Stimulated activated effector memory CD8-positive, alpha-beta T cell treated with anti-CD3 and anti-CD28 coated beads, Interleukin-12 subunit alpha, Interleukin-12 subunit beta, amount 100 ng/mL, for 72 hours (primary cell): ENCODE data around the gene TPTE2.
A peak's percentile ranks its signal among the peaks of the same experiment; 100 is the strongest.
"Not testable (repeated sequence)": the region's sequence is repeated elsewhere in the genome, so short reads cannot be mapped to it uniquely, and the experiment has no call there.

Experiments
- ATAC-seq: fragments of 150-1000 bp; cut with Tn5 transposase; 2 replicates; pipeline ENCODE4 v1.10.0; 2021
- DNase-seq, 2 donors: peaks; one replicate each; pipeline ENCODE4 v3.0.0; 2021 to 2022; ENCODE audit warnings: low spot score in 2 of 2
- H3K27ac Mint-ChIP-seq: one replicate; pipeline ENCODE4 v1.8.0; 2022; ENCODE audit warnings: mild to moderate bottlenecking, mixed read lengths
- H3K36me3 Mint-ChIP-seq: one replicate; pipeline ENCODE4 v1.8.0; 2022; ENCODE audit warnings: mild to moderate bottlenecking, mixed read lengths
- H3K4me1 Mint-ChIP-seq: one replicate; pipeline ENCODE4 v1.8.0; 2022; ENCODE audit warnings: mixed read lengths
- H3K4me3 Mint-ChIP-seq: one replicate; pipeline ENCODE4 v1.8.0; 2022; ENCODE audit warnings: mild to moderate bottlenecking, mixed read lengths
- H3K9me3 Mint-ChIP-seq: one replicate; pipeline ENCODE4 v1.8.0; 2022; ENCODE audit warnings: mixed read lengths

Gene TPTE2

DNA sequence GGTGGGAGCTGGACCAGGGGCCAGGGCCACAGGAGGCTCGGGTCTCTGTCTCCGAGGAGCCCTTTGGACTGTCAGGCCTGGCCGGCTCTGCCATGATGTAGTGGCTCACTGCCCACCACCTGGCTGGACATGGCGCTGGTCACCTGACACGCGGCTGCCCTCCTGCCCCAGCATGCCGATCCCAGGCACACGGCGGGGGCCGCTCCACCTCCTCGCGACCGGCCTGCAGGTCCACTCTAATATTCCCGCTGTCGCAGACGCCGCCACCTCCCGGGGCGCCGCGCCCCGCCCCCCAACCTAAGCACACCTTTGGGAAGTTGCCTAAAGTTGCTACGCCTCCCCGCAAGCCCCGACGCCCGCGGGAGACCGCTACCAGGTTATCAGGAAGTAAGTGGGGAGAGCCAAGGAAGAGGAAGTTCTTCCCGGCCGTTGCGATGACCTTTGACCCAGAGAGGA lies at the start of gene TPTE2:
Gene TPTE2 (minus strand): TSS at position 406 of the 456 bp plus-strand sequence. CDS start 58,298 bp downstream, outside the sequence.
- H3K36me3 Mint-ChIP-seq, H3K9me3 Mint-ChIP-seq, H3K4me1 Mint-ChIP-seq, DNase-seq, ATAC-seq, H3K4me3 Mint-ChIP-seq, H3K27ac Mint-ChIP-seq: not testable (repeated sequence)

DNA sequence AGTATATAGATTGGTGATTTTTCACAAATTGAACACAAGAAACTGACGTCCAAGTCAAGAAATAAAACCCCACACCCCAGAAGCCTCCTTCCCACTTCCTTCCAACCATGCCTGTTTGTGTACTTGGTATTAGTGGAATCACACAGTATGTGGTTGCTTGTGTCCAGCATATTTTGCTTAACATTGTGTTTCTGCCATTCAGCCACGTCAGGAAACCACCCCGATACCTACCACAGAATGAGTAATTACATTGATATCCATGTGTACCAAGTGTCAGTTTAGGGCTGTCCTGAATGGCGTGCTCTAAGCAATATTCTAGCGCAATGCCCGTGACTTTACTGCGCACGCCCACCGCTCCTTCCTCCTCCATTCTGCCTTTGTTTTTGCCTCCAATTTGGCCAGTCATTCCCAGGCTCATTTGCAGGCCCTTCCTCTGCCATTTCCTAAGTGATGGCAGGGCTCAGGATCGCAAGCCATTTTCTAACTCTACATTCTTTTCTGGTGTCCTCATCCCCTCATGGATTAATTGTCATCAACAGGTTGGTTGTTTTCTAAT lies 46.3 kb upstream of the TPTE2 start:
- DNase-seq (no peak), ATAC-seq (no peak)
- Mint-ChIP-seq H3K36me3 (no peaks in the 10 kb centered on the region), H3K9me3 (no peaks in the 10 kb centered on the region), H3K4me1 (no peaks in the 10 kb centered on the region), H3K27ac (no peak overlapping the region), H3K4me3 (no peak overlapping the region)

DNA sequence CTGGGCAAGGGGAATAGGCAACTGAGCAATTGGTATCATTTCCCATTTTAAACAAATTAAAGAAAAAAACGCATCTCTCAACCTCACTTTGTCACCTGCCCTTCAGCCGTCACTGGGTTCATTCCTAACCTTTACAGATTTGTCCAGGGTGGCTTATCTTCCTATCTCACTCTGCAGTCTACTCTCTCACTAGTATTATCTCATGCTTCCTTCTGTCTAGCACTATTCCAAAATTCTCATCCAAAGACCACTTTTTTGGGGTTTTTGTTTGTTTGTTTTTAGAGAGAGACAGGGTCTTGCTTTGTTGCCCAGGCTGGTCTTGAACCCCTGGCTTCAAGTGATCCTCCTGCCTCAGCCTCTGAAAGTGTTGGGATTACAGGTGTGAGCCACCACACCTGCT lies 45.4 kb upstream of the TPTE2 start:
- Mint-ChIP-seq H3K27ac (no peak overlapping the region), H3K4me3 (no peak overlapping the region), H3K4me1 (no peaks in the 10 kb centered on the region), H3K9me3 (no peaks in the 10 kb centered on the region), H3K36me3 (no peaks in the 10 kb centered on the region)
- ATAC-seq, result no peak
- no peak for DNase-seq

DNA sequence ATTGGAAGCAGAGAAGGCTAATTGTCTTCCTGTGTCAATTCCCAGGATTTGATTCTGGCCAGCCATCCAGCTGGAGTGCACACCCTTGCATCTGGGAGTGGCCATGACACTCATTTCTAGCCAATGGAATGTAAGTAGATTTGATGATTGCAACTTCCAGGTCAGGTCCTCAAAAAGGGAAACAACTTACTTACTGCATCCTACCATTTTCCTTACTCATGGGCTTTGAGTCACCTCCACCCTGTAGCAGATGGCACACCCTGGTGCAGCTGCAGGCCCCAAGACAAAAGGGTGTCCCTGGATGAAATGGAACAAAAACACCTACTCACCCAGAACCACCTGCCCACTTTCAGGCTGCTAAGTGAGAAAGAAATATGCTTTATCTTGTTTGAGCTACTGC lies 44.8 kb upstream of the TPTE2 start:
- DNase-seq, result no peak
- Mint-ChIP-seq H3K36me3 (no peaks in the 10 kb centered on the region), H3K27ac (no peak overlapping the region), H3K9me3 (no peaks in the 10 kb centered on the region), H3K4me1 (no peaks in the 10 kb centered on the region), H3K4me3 (no peak overlapping the region)
- no peak for ATAC-seq

DNA sequence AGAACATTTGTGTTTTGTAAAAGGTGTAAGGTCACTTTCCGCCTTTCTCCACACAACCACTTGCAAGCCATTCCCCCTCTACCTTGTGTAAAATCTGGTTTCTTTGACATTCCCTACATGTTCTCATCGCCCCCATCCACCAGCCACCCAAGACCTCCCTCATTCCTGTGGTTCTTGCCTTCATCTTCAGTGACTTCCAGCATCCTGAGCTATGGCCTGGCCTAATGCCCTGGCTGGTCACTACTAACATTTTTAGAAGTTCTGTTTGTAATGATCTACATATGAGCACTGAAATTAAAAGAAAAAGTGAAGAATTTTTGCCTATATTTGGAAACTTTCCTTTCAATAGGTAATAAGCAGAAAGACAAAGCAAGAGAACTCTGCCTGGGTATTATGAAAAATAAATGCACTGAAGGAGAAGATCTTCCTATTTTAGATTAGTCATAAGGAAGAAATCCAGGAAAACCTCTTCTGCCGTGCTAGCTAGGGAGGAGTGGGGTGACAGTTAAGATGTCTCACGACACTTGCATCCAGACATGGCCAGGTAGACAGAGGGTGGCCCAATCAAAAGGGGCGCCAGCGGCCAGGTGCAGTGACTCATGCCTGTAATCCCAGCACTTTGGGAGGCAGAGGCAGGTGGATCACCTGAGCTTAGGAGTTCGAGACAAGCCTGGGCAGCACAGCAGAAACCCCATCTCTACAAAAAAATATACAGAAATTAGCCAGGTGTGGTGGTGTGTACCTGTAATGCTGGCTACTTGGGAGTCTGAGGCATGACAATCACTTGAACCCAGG lies 44.0 kb upstream of the TPTE2 start:
- Mint-ChIP-seq H3K36me3 (no peaks in the 10 kb centered on the region), H3K27ac (no peak overlapping the region), H3K4me1 (no peaks in the 10 kb centered on the region), H3K9me3 (no peaks in the 10 kb centered on the region), H3K4me3 (no peak overlapping the region)
- DNase-seq (no peak), ATAC-seq (no peak)

DNA sequence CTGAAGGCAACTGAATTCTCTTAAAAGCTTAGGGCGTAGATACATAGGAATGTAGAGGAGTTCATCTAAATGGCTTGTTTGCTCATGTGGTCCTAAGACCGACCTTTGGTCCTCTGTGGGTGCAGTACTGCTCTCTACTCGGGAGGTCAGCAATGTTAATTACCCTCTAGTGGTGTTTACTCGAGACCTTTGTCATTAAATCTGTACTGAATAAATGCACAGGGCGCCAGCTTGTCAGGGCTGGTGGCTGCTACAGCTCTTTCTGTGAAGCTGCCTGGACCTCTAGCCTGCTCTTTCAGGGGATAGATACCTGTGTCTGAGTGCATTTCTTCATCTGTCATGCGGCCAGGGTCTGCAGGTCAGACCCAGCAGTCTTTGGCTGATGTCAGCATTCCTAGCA lies 43.0 kb upstream of the TPTE2 start:
- Mint-ChIP-seq H3K9me3 (no peaks in the 10 kb centered on the region), H3K4me3 (no peak overlapping the region), H3K4me1 (no peaks in the 10 kb centered on the region), H3K36me3 (no peaks in the 10 kb centered on the region), H3K27ac (no peak overlapping the region)
- ATAC-seq (no peak), DNase-seq (no peak)

DNA sequence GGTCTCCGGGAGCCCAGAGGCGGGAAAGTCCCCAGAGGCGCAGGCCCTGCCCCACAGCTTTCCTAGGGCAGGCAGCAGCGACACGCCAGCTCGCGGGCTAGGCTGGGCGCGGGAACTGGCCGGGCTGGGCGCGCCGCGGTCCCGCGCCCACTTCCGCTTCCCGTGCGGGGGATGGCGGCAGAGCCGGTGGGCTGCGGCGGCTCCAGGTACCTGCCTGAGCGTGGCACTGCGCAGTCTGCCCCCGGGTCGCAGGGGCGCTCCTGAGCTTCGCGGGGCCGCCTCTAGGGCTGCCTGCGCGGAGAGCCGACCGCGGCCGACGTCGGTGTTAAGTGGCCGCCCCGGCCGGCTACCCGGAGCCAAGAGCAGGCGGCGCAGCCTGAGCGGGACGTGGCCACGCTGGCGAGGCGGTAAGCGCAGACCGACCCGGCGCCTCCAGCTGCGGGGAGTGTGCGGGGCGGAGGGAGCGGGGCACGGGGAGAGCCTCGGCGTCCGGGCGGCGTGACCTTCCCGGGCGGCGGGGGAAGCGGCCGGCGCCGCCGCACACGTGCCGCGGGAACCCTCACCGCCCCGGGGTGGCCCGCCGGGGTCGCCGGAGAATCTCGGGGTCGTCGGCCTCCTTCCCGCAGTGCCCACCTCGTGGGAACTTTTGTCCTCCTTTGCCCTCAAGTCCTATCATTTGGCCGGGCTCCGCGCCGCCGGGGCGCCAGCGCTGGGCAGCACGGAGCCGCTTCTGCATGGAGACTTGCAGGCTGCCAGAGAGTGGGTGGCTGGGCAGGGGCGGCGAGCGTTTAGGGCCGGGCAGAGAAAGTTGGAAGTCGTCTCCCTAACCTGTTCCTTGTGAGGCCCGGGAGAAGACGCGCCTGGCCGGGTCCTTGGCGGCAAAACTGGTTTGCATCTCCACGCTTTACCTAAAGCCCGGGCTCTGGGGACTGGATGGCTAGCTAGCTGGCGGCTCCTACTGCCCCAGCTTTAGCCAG lies 40.7 kb upstream of the TPTE2 start:
- ATAC-seq (peak; percentile 79), DNase-seq (peak in 1 of 2 donors; percentile 57)
- Mint-ChIP-seq H3K4me3 (peak overlapping the region; percentile 30), H3K4me1 (no peaks in the 10 kb centered on the region), H3K27ac (no peak overlapping the region), H3K36me3 (no peaks in the 10 kb centered on the region), H3K9me3 (no peaks in the 10 kb centered on the region)

DNA sequence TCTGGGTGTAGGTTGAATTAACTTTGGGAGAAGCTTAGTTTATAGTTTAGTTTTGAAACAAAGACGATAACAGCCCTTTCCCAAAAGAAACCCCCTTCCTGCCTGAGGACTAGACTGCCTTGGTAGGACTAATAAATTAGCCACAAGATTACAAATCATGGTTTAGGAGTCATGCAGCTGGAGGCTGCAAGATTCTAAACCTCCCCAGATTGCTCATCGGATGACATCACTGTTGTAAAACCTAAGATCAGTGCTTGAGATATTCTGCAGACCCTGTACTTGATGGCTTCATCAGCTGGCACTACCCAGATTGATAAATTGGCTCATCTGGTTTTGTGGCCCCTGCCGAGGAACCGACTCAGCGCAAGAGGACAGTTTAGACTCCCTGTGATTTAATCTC lies 36.2 kb upstream of the TPTE2 start:
- Mint-ChIP-seq H3K4me1 (no peaks in the 10 kb centered on the region), H3K36me3 (no peaks in the 10 kb centered on the region), H3K4me3 (no peak overlapping the region), H3K9me3 (no peaks in the 10 kb centered on the region), H3K27ac (no peak overlapping the region)
- no peak for ATAC-seq
- no peak for DNase-seq

DNA sequence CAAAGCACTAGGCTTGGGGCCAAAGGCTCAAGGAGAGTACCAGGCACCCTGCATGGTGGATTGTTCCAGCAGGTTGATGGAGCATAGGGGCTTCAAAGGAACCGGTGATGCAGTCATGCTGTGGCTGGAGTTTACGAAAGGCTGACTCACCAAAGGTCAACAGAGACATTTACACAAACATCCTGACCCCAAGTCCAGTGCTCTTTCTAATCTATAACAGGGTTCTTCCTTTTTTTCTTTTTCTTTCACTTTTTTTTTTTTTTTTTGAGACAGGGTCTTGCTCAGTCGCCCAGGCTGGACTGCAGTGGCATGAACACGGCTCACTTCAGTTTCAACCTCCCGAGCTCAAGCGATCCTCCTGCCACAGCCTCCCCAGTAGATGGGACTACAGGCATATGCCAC lies 35.6 kb upstream of the TPTE2 start:
- Mint-ChIP-seq H3K27ac (no peak overlapping the region), H3K4me3 (no peak overlapping the region), H3K9me3 (no peaks in the 10 kb centered on the region), H3K4me1 (no peaks in the 10 kb centered on the region), H3K36me3 (no peaks in the 10 kb centered on the region)
- no peak for DNase-seq
- ATAC-seq, result no peak

DNA sequence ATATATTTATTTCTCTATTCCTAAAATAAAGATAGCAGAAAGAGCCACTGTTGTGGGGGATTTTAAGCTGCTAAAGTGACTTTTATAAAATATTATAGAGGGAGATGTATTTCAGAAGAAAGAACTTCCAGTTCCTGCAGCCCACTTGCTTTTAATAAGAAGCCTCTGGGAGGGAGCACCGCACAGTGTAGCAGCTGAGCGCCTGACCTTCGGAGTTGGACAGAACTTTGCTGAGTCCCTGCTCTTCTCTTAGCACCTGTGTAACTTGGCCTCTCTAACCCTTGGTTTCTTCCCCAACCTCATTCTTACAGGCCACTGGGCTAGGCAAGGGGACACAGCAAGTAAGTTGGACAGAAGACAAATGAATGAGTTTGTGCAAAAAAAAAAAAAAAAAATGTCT lies 34.8 kb upstream of the TPTE2 start:
- ATAC-seq (no peak), DNase-seq (no peak)
- no peaks in the 10 kb centered on the region for H3K9me3 Mint-ChIP-seq
- H3K4me1 Mint-ChIP-seq, result no peaks in the 10 kb centered on the region
- H3K4me3 Mint-ChIP-seq, result no peak overlapping the region
- H3K36me3 Mint-ChIP-seq, result no peaks in the 10 kb centered on the region
- H3K27ac Mint-ChIP-seq, result no peak overlapping the region

DNA sequence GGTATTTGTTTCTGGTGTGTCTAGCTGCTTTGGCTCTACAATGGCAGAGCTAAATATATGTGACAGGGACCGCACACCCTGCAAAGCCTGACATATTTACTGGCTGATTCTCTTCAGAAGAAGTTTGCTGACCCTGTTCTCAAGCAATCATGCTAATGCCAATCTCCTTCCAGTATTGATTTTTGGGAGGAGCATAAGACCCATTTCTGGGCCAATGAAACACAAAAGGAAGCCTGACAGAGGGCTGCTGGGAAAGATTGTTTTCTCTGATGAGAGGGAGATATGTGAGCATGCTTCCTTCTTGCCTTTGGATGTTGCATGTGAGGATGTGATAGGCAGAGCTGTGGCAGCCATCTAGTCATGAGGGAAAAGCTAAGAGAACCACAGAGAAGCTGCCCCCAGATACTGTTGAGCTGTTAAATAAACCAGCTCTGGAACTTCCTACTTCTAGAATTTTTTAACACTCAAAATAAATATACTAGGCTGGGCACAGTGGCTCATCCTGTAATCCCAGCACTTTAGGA lies 31.4 kb upstream of the TPTE2 start:
- DNase-seq (no peak), ATAC-seq (no peak)
- Mint-ChIP-seq H3K4me1 (peaks cover 4% of the 10 kb centered on the region), H3K9me3 (no peaks in the 10 kb centered on the region), H3K36me3 (no peaks in the 10 kb centered on the region), H3K27ac (no peak overlapping the region), H3K4me3 (no peak overlapping the region)

DNA sequence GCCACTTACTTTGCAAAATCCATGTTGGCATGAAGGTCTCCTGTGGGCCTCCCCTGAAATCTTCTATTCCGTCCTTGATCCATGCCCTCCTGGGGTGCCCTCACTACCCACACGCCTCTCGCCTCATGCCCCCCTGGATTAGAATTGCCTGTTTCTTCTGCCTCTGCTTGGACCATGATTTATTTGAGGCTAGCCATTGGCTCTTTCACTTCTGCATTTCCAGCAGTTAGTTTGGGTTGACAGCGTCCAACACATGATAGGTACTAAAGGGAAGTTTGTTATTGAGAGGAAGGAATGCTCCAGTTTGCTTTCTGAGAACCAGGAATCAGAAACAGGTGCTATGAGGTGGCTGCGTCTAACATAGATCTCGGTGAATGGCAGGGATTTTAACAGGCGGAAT lies 30.5 kb upstream of the TPTE2 start:
- peaks cover 12% of the 10 kb centered on the region for H3K4me1 Mint-ChIP-seq
- DNase-seq (no peak), ATAC-seq (no peak)
- H3K9me3 Mint-ChIP-seq, result peaks cover 3% of the 10 kb centered on the region
- H3K36me3 Mint-ChIP-seq, result no peaks in the 10 kb centered on the region
- H3K27ac Mint-ChIP-seq, result no peak overlapping the region
- H3K4me3 Mint-ChIP-seq, result no peak overlapping the region

DNA sequence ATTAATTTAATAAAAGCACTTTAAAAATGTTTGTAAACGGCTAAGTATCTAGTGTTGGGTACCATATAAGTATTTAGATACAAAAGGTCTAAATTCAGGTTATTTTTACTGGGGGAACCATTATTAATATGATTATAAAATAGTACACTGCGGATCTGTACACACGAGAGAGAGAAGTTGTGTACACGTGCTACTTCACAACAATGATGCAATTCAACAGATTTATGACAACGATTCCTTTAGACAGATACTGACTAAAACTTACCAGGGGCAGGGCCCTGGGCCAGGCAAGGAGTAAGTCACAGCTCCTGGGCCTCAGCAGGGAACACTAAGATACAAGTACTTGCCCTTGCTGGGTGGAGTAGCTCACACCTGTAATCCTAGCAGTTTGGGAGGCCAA lies 29.1 kb upstream of the TPTE2 start:
- Mint-ChIP-seq H3K27ac (no peak overlapping the region), H3K36me3 (peaks cover 5% of the 10 kb centered on the region), H3K4me1 (peaks cover 24% of the 10 kb centered on the region), H3K9me3 (peaks cover 6% of the 10 kb centered on the region), H3K4me3 (no peak overlapping the region)
- DNase-seq, result no peak
- no peak for ATAC-seq

DNA sequence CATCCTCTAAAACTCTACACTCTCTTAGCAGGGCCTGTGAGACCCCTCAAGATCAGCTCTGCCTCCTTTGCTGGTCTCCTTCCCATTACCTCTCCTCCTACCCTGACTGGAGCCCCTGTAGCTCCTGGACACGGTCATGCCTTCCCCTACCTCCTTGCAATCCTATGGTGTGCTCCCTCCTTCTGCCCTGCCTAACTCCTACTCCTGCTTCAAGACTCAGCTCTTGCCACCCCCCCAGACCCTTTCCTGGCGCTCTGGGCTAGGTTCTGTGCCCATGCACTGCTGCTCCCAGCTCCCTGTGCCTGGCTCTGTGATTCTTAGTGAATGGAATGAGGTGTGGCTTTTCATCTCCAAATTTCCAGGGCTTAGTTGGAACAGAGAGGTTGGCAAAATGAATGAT lies 28.0 kb upstream of the TPTE2 start:
- peak overlapping the region; percentile 54 for H3K27ac Mint-ChIP-seq
- DNase-seq (no peak), ATAC-seq (no peak)
- peaks cover 5% of the 10 kb centered on the region for H3K36me3 Mint-ChIP-seq
- no peak overlapping the region for H3K4me3 Mint-ChIP-seq
- peaks cover 24% of the 10 kb centered on the region for H3K4me1 Mint-ChIP-seq
- peaks cover 6% of the 10 kb centered on the region for H3K9me3 Mint-ChIP-seq

DNA sequence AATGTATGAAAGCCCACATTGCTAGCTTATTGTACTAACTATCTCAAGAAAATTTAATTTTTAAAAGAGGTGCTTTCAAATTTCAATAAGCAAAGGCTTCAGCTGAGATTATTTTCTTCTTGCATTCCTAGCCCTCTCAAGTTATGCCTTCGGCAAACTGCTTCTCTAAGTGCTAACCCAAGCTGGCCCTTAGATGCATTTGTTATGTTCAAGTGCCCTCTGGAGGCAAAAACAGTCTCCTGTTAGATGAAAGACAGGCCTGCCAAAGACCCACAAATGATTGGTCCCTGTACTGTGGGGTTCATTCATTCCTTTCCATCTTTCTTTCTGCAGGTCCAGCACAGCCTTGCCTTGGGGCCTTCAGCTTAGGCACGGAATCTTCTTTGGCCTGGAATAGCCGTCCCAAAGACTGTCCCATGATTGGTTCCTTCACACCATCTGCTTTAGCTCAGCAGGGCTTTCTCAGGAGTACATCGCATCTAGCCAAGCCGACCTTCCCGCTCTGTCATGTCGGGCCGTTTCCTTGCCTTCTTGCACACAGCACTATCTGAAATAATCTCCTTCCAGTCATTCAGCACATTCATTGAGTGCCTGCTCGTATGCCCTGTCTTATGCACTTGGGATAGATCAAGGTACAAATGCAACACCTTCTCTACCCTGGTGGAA lies 26.4 kb upstream of the TPTE2 start:
- ATAC-seq, result peak; percentile 72
- DNase-seq, result no peak
- H3K4me1 Mint-ChIP-seq, result peaks cover 24% of the 10 kb centered on the region
- peak overlapping the region; percentile 91 for H3K27ac Mint-ChIP-seq
- peaks cover 5% of the 10 kb centered on the region for H3K36me3 Mint-ChIP-seq
- peaks cover 6% of the 10 kb centered on the region for H3K9me3 Mint-ChIP-seq
- H3K4me3 Mint-ChIP-seq, result peak overlapping the region; percentile 68
